ENCODE data around the gene TBC1D3B.

- TF ChIP-seq EZH2 (IDR thresholded peaks at IDR 0.05; ENCODE audit: borderline replicate concordance, low read length) (no peak), CTCF (IDR thresholded peaks at IDR 0.05; ENCODE audit: low read length) (no peak)
These were observed 49.1 kb downstream of the TBC1D3B start for GRCh38 chr17:36127199-36127893.

Data from OCI-LY1 (cell line).